ENCODE data around the gene CKAP2L.
A peak's percentile ranks its signal among the peaks of the same experiment; 100 is the strongest.

GRCh38 chr2:112724591-112725525 lies 39.6 kb downstream of the CKAP2L start:
- TF ChIP-seq CTCF (IDR thresholded peaks at IDR 0.05; ENCODE audit: low read depth, low read length, missing input control) (no peak), HNF4A (conservative IDR thresholded peaks at IDR 0.05) (no peak), MAX (IDR thresholded peaks at IDR 0.05) (no peak), YY1 (IDR thresholded peaks at IDR 0.05) (no peak), REST (IDR thresholded peaks at IDR 0.05) (no peak), EGR1 (IDR thresholded peaks at IDR 0.05; ENCODE audit: low read depth in 2 of 2) (no peak), ATF3 (IDR thresholded peaks at IDR 0.05) (no peak), RAD21 (IDR thresholded peaks at IDR 0.05) (peak in 1 of 2 donors; percentile 18), RXRA (IDR thresholded peaks at IDR 0.05) (no peak), JUND (IDR thresholded peaks at IDR 0.05) (no peak), NR2F2 (IDR thresholded peaks at IDR 0.05) (no peak)
- TF ChIP-seq, protein P1, sequence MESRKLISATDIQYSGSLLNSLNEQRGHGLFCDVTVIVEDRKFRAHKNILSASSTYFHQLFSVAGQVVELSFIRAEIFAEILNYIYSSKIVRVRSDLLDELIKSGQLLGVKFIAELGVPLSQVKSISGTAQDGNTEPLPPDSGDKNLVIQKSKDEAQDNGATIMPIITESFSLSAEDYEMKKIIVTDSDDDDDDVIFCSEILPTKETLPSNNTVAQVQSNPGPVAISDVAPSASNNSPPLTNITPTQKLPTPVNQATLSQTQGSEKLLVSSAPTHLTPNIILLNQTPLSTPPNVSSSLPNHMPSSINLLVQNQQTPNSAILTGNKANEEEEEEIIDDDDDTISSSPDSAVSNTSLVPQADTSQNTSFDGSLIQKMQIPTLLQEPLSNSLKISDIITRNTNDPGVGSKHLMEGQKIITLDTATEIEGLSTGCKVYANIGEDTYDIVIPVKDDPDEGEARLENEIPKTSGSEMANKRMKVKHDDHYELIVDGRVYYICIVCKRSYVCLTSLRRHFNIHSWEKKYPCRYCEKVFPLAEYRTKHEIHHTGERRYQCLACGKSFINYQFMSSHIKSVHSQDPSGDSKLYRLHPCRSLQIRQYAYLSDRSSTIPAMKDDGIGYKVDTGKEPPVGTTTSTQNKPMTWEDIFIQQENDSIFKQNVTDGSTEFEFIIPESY (IDR thresholded peaks at IDR 0.05): no peak

All from liver (tissue), 3 donors.